AG10803 (cell line): ENCODE results near the gene SELENOT.

Experiments
- DNase-seq: peaks from one replicate; pipeline ENCODE4 v3.0.0; 2010; ENCODE audit warnings: low read depth
- H3K4me3 ChIP-seq: 2 replicates; pipeline ENCODE4 v1.5.1; 2011; ENCODE audit warnings: mild to moderate bottlenecking, low read length, control low read depth
- TF ChIP-seq, protein P1 (sequence below): conservative IDR thresholded peaks from 2 replicates; pipeline ENCODE4 v1.5.1; 2011; ENCODE audit warnings: mild to moderate bottlenecking, low read length, control low read depth, inconsistent platforms

Gene SELENOT

DNA sequence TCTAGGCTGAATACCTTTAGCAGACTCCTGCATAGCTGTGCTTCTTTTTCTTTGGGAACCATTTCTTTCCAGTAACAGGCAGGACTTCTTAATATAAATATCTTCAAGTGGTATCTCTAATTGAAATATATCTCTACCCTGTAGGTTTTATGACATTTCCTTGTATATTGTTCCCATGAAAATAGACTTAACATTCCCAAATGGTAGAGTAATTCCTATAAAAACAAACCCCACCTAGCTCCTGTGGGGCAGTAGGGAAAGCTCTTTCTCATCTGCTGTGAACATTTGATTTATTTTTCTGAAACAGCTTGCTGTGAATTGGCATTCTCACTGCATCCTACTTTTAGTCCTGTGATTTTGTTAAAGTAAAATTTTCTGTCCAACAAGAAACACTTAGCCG, 20.8 kb downstream of the SELENOT start:
- DNase-seq: no peak
- TF ChIP-seq, protein P1, sequence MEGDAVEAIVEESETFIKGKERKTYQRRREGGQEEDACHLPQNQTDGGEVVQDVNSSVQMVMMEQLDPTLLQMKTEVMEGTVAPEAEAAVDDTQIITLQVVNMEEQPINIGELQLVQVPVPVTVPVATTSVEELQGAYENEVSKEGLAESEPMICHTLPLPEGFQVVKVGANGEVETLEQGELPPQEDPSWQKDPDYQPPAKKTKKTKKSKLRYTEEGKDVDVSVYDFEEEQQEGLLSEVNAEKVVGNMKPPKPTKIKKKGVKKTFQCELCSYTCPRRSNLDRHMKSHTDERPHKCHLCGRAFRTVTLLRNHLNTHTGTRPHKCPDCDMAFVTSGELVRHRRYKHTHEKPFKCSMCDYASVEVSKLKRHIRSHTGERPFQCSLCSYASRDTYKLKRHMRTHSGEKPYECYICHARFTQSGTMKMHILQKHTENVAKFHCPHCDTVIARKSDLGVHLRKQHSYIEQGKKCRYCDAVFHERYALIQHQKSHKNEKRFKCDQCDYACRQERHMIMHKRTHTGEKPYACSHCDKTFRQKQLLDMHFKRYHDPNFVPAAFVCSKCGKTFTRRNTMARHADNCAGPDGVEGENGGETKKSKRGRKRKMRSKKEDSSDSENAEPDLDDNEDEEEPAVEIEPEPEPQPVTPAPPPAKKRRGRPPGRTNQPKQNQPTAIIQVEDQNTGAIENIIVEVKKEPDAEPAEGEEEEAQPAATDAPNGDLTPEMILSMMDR: no peak
- no peak overlapping the region for H3K4me3 ChIP-seq

DNA sequence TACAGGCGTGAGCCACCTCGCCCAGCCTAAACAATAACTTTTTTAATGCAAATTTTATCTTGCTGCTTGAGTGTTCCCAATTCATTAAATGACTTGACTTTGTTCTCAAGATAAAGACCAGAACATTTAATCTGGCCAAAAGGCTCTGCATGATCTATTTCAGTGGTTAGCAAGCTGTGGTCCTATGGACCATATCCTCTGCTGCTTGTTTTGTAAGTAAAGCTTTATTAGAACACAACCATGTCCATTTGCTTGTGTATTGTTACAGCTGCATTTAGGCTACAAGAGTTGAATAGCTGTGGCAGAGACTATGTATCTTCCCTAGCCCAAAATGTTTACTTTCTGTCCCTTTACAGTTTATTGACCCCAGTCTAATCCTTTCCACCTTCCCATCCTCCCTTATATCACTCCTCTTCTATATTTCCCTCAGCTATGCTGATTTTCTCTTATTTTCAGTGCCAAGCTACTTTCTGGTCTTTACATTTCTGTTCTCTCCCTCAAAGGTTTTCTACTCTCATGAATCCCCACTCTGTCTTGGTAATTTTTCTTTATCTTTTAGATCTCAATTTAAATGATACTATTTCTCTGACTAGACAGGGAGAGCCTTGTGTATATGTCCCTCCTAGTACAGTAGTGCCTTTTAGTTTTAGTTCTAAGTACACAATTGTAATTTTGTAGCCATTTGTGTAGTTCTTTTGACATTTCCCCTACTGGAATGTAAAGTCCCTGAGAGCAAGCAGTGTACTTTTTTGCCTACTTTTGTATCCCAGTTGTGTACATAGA, 23.2 kb downstream of the SELENOT start:
- H3K4me3 ChIP-seq: no peak overlapping the region
- TF ChIP-seq, protein P1: no peak
- DNase-seq: no peak

DNA sequence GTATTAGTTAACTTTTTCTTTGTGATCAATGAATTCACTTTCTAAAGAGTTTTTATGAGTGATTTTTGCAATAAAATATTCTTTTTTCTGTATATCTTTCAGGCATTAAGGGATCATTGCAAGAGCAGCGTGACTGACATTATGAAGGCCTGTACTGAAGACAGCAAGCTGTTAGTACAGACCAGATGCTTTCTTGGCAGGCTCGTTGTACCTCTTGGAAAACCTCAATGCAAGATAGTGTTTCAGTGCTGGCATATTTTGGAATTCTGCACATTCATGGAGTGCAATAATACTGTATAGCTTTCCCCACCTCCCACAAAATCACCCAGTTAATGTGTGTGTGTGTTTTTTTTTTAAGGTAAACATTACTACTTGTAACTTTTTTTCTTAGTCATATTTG, 24.4 kb downstream of the SELENOT start:
- no peak for DNase-seq
- TF ChIP-seq, protein P1: no peak
- no peak overlapping the region for H3K4me3 ChIP-seq

DNA sequence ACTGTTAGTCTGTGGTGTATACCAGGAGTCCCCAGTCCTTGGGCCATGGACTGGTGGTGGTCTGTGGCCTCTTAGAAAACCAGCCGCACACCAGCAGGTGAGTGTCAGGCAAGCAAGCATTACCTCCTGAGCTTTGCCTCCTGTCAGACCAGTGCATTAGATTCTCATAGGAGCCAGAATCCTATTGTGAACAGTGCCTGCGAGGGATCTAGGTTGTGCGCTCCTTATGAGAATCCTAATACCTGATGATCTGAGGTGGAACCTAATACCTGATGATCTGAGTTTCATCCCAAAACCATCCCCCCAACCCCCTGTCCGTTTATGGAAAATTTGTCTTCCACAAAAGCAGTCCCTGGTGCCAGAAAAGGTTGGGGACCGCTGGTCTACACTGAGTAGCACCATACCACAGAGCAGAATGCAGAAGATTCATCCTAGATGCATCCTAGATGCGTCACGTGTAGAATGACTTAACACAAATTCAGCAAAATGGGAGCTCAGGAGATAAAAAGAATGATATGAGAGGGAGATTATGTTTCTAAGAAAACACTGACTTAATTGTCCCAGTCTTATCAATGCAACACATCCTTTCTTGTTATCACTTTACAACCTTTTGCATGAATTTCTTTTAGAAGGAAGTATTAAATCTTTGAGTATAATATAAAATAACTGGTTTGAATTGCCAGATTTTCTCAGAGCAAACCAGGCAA, 28.5 kb downstream of the SELENOT start:
- no peak for DNase-seq
- TF ChIP-seq, protein P1: no peak

DNA sequence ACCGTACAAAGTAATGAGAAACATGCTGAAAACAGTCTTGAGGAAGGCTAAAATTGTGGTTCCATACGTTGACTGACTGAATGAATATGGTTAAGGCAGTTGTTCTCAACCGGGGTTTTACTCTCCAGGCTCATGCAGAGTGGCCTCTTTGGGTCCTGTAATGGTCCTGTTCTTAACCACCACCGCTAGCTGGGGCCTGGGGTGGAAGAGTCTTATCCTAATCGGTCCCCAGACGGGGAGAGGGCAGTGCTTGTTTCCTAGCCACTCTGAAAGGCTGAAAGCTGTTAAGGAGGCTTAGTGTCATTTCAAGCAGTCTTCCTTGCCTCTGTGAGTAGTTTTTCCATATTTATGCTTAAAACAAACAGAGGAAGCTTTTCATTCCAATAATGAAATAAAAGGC, 32.0 kb downstream of the SELENOT start:
- TF ChIP-seq, protein P1: no peak
- DNase-seq: no peak
- H3K4me3 ChIP-seq: no peak overlapping the region

More for the DNA sequence above, 28.5 kb downstream of the SELENOT start:
- no peak overlapping the region for H3K4me3 ChIP-seq

DNA sequence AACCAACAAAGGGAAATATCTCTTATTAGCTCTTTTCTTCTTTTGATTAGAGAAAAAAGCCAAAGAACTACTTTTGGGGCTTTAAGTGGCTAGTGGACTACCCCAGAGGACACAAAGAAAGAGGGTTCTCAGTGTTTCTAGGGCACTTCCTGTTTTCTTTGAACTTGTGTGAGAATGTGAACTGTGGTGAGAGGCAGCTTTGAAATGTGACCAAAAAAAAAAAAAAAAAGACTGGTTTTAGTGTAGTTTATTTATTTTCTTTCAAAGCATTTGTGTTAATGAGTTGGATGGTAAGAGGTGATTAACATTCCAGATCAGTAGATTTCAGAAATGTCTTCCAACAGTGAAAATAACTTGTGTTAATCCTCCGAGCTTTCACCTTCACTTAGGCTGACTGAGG, 32.4 kb downstream of the SELENOT start:
- H3K4me3 ChIP-seq: no peak overlapping the region
- no peak for DNase-seq
- TF ChIP-seq, protein P1: no peak

DNA sequence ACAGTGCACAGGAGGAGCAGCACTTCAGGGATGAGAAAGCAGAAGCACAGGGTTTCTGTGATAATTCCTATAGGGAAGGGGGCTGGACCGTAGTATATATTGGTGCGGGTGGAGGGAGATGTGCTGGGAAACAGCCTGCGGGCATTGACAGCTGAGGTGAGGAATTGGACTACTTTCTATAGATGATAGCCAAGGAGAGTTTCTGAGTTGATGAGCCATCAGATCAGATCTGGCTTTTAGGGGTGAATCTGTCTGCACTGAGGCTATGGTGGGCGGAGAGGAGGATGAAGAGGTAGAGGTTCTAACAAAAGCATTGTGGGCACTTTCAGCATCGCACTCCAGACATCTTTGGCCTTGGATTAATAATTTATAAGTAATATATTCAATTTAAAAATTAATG, 33.1 kb downstream of the SELENOT start:
- TF ChIP-seq, protein P1: no peak
- no peak overlapping the region for H3K4me3 ChIP-seq
- DNase-seq: no peak
